GM12864 (cell line): Measurements from ENCODE around the gene AKAP13.
"Not testable (repeated sequence)": the region's sequence is repeated elsewhere in the genome, so short reads cannot be mapped to it uniquely, and the experiment has no call there.

Experiments
- DNase-seq: peaks from one replicate; pipeline ENCODE4 v3.0.0-alpha.2; 2011; ENCODE audit warnings: low read depth
- H3K4me3 ChIP-seq: 2 replicates; pipeline ENCODE4 v1.5.1; 2011; ENCODE audit warnings: mild to moderate bottlenecking, low read depth, low read length, control low read depth
- CTCF ChIP-seq: IDR thresholded peaks from 2 replicates; pipeline ENCODE4 v1.5.1; 2011; ENCODE audit warnings: low read depth, mild to moderate bottlenecking, moderate library complexity, low read length, control low read depth, inconsistent platforms; ENCODE audit errors: missing control alignments

AKAP13 gene

GRCh38 chr15:85789496-85789875 lies 409.1 kb downstream of the AKAP13 start:
- no peak for TF ChIP-seq CTCF
- H3K4me3 ChIP-seq = no peak overlapping the region
- no peak for DNase-seq

GRCh38 chr15:85792102-85792731 lies 411.8 kb downstream of the AKAP13 start:
- no peak for DNase-seq
- no peak overlapping the region for H3K4me3 ChIP-seq
- TF ChIP-seq CTCF = no peak

- H3K4me3 ChIP-seq = peak overlapping the region; percentile 64
- no peak for DNase-seq
- no peak for TF ChIP-seq CTCF
Measured at GRCh38 chr15:85792912-85793590, 412.6 kb downstream of the AKAP13 start.

GRCh38 chr15:85793641-85794597 lies 413.5 kb downstream of the AKAP13 start:
- peak overlapping the region; percentile 64 for H3K4me3 ChIP-seq
- no peak for TF ChIP-seq CTCF
- no peak for DNase-seq

GRCh38 chr15:85794598-85795336 lies 414.4 kb downstream of the AKAP13 start, which contains the start of gene KLHL25:
Gene KLHL25, minus strand, starts transcription at chr15:85794925. Its CDS starts 25,115 bp downstream, at chr15:85769810.
- peak; percentile 80 for DNase-seq
- no peak for TF ChIP-seq CTCF
- H3K4me3 ChIP-seq = peak within 1 kb of the TSS; percentile 64

- peak overlapping the region; percentile 53 for H3K4me3 ChIP-seq
- no peak for DNase-seq
- TF ChIP-seq CTCF = no peak
Measured at GRCh38 chr15:85795337-85796305, 415.2 kb downstream of the AKAP13 start.

GRCh38 chr15:85796371-85796770 lies 416.0 kb downstream of the AKAP13 start:
- not testable (repeated sequence) for H3K4me3 ChIP-seq, DNase-seq
